ENCODE results near the gene FEM1A.

- TF ChIP-seq POLR2AphosphoS5 (IDR thresholded peaks at IDR 0.05; ENCODE audit: low read depth, low read length) (no peak), POLR2A (IDR thresholded peaks at IDR 0.05; ENCODE audit: low read depth, low read length) (no peak), TAF1 (IDR thresholded peaks at IDR 0.05; ENCODE audit: borderline replicate concordance, low read depth, low read length) (no peak)
Measured at GRCh38 chr19:4801085-4801619, 9.6 kb downstream of the FEM1A start.
